Hepatocyte (in vitro differentiated cells): ENCODE measurements around the gene MASP2. TPM values are rescaled to one million over a fixed set of nuclear protein-coding genes. Genes with fewer than 3 reads are reported as not detected.

Experiments
- DNase-seq: peaks from one replicate; pipeline ENCODE4 v3.0.0-alpha.2; 2016; ENCODE audit warnings: low spot score
- H2AFZ ChIP-seq: fragments of 200-600 bp; sonication (generic); 2 replicates; pipeline ENCODE4 v1.6.0; 2016; ENCODE audit warnings: antibody characterized with exemption, mild to moderate bottlenecking
- H3K27ac ChIP-seq: fragments of 200-600 bp; sonication (generic); 2 replicates; pipeline ENCODE4 v1.5.1; 2016; ENCODE audit warnings: mild to moderate bottlenecking
- H3K27me3 ChIP-seq: fragments of 200-600 bp; sonication (generic); 2 replicates; pipeline ENCODE4 v1.6.1; 2016
- H3K36me3 ChIP-seq: fragments of 200-600 bp; sonication (generic); replicated peaks from 2 replicates; pipeline ENCODE4 v1.5.1; 2016; ENCODE audit warnings: low read depth; ENCODE audit not compliant: insufficient read depth
- H3K4me1 ChIP-seq: fragments of 200-600 bp; sonication (generic); 2 replicates; pipeline ENCODE4 v1.5.1; 2016; ENCODE audit warnings: mild to moderate bottlenecking, moderate library complexity; ENCODE audit not compliant: insufficient read depth
- H3K4me2 ChIP-seq: fragments of 200-600 bp; sonication (generic); 2 replicates; pipeline ENCODE4 v1.6.0; 2016
- H3K4me3 ChIP-seq: fragments of 200-600 bp; sonication (generic); 2 replicates; pipeline ENCODE4 v1.5.1; 2016; ENCODE audit warnings: mild to moderate bottlenecking
- H3K79me2 ChIP-seq: fragments of 200-600 bp; sonication (generic); 2 replicates; pipeline ENCODE4 v1.6.0; 2017; ENCODE audit warnings: mild to moderate bottlenecking
- H3K9me2 ChIP-seq: fragments of 200-600 bp; sonication (generic); replicated peaks from 2 replicates; pipeline ENCODE4 v1.6.0; 2017; ENCODE audit warnings: mild to moderate bottlenecking; ENCODE audit not compliant: insufficient read depth
- H3K9me3 ChIP-seq: fragments of 200-600 bp; sonication (generic); 2 replicates; pipeline ENCODE4 v1.5.1; 2016; ENCODE audit warnings: low read depth, mild to moderate bottlenecking
- H4K20me1 ChIP-seq: fragments of 200-600 bp; sonication (generic); 2 replicates; pipeline ENCODE4 v1.6.0; 2016; ENCODE audit warnings: mild to moderate bottlenecking; ENCODE audit not compliant: insufficient read depth, poor library complexity, severe bottlenecking
- EZH2 ChIP-seq: fragments of 200-600 bp; sonication (generic); IDR thresholded peaks from 2 replicates; pipeline ENCODE4 v1.6.1; 2016; ENCODE audit warnings: antibody characterized with exemption, mild to moderate bottlenecking, borderline replicate concordance
- EZH2phosphoT487 ChIP-seq: fragments of 200-600 bp; sonication (generic); IDR thresholded peaks from one replicate; pipeline ENCODE4 v1.6.1; 2018; ENCODE audit warnings: antibody characterized with exemption, mild to moderate bottlenecking, low read depth, moderate library complexity; ENCODE audit not compliant: unreplicated experiment, severe bottlenecking
- WGBS: methylation state at CpG from one replicate; pipeline ENCODE4 v1.1.6; 2016; ENCODE audit warnings: low lambda C conversion rate; ENCODE audit errors: missing lambda C conversion rate; 5-methylcytosine and 5-hydroxymethylcytosine counted together
- polyA plus RNA-seq: library from polyadenylated mRNA; unstranded; fragments of >200 nt; fragmentation: Nextera tagmentation; extraction: Ambion mirVana; gene quantifications from 2 replicates; pipeline ENCODE4 v1.2.1, GENCODE V29; 2016
- total RNA-seq: library from RNA; depleted of rRNA; stranded (reverse); fragments of >200 nt; gene quantifications from 2 replicates; pipeline ENCODE4 v1.2.3, GENCODE V29; 2014
- TF ChIP-seq, protein P1 (sequence below): fragments of 200-600 bp; sonication (generic); IDR thresholded peaks from 2 replicates; pipeline ENCODE4 v1.5.1; 2016; ENCODE audit warnings: antibody characterized with exemption, mild to moderate bottlenecking; ENCODE audit not compliant: poor library complexity

Gene MASP2
- total and polyA plus RNA-seq, 2 experiments from 2014 or later = 3.3 to 16.6 TPM

DNA sequence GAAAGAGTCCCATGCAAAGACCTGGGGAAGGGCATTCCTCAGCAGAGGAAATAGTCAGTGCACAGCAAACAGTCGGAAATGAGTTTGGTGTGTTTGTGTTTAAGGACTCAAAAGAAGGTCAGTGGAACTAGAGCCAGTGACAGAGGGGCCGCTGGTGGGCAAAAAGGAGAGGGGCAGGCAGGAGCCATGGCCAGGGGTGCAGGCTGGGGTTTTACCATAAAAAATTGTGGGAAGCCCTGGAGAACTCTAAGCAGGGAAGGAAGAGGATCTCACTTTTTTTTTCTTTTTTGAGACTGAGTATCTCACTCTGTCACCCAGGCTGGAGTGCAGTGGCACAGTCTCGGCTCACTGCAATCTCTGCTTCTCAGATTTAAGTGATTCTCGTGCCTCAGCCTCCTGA lies 68.3 kb downstream of the MASP2 start:
- H3K36me3 ChIP-seq = no peaks in the 10 kb centered on the region
- no peak overlapping the region for H3K27ac ChIP-seq
- WGBS = 84% methylated on average over 4 of the region's 4 CpGs
- no peak overlapping the region for H3K4me2 ChIP-seq
- H2AFZ ChIP-seq = no peak overlapping the region
- H3K4me1 ChIP-seq = peaks cover 7% of the 10 kb centered on the region
- DNase-seq = no peak
- TF ChIP-seq EZH2 = no peak
- TF ChIP-seq, protein P1, sequence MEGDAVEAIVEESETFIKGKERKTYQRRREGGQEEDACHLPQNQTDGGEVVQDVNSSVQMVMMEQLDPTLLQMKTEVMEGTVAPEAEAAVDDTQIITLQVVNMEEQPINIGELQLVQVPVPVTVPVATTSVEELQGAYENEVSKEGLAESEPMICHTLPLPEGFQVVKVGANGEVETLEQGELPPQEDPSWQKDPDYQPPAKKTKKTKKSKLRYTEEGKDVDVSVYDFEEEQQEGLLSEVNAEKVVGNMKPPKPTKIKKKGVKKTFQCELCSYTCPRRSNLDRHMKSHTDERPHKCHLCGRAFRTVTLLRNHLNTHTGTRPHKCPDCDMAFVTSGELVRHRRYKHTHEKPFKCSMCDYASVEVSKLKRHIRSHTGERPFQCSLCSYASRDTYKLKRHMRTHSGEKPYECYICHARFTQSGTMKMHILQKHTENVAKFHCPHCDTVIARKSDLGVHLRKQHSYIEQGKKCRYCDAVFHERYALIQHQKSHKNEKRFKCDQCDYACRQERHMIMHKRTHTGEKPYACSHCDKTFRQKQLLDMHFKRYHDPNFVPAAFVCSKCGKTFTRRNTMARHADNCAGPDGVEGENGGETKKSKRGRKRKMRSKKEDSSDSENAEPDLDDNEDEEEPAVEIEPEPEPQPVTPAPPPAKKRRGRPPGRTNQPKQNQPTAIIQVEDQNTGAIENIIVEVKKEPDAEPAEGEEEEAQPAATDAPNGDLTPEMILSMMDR = no peak
- no peak for TF ChIP-seq EZH2phosphoT487
- peaks cover 4% of the 10 kb centered on the region for H3K27me3 ChIP-seq
- H3K79me2 ChIP-seq = no peaks in the 10 kb centered on the region
- no peaks in the 10 kb centered on the region for H3K9me3 ChIP-seq
- no peaks in the 10 kb centered on the region for H3K9me2 ChIP-seq
- no peak overlapping the region for H3K4me3 ChIP-seq
- no peaks in the 10 kb centered on the region for H4K20me1 ChIP-seq

Other genes with a start within 250 kb of the MASP2 start
- 78.0 and 80.0 TPM in 2 replicates for gene TARDBP, start 34.6 kb downstream of the MASP2 start, total RNA-seq
- 129 and 130 TPM in 2 replicates for gene TARDBP, start 34.6 kb downstream of the MASP2 start, polyA plus RNA-seq
- gene SRM, start 12.8 kb upstream of the MASP2 start, total RNA-seq = 22.7 and 28.6 TPM in 2 replicates
- 186 and 207 TPM in 2 replicates for gene SRM, start 12.8 kb upstream of the MASP2 start, polyA plus RNA-seq
- 42.0 and 47.0 TPM in 2 replicates for gene EXOSC10, start 52.6 kb upstream of the MASP2 start, total RNA-seq
- 44.2 and 47.2 TPM in 2 replicates for gene EXOSC10, start 52.6 kb upstream of the MASP2 start, polyA plus RNA-seq
- gene ANGPTL7, start 142.1 kb upstream of the MASP2 start, total RNA-seq = 19.7 and 25.6 TPM in 2 replicates
- gene ANGPTL7, start 142.1 kb upstream of the MASP2 start, polyA plus RNA-seq = 37.2 and 50.5 TPM in 2 replicates
- gene MTOR, start 215.3 kb upstream of the MASP2 start, total RNA-seq = 35.8 and 37.7 TPM in 2 replicates
- 11.9 and 17.2 TPM in 2 replicates for gene MTOR, start 215.3 kb upstream of the MASP2 start, polyA plus RNA-seq
- gene UBIAD1, start 226.0 kb upstream of the MASP2 start, total RNA-seq = 9.1 and 9.8 TPM in 2 replicates
- gene UBIAD1, start 226.0 kb upstream of the MASP2 start, polyA plus RNA-seq = 15.5 and 18.3 TPM in 2 replicates